Epithelial cell of esophagus (primary cell): ENCODE results near the gene ARG1.
"Not testable (repeated sequence)": the region's sequence is repeated elsewhere in the genome, so short reads cannot be mapped to it uniquely, and the experiment has no call there.

Source experiments
- DNase-seq: peaks from one replicate; pipeline ENCODE4 v3.0.0; 2010; ENCODE audit warnings: low read depth
- H3K4me3 ChIP-seq: 2 replicates; pipeline ENCODE4 v1.5.1; 2011; ENCODE audit warnings: mild to moderate bottlenecking, low read length, control low read depth
- TF ChIP-seq, protein P1 (sequence below): IDR thresholded peaks from 2 replicates; pipeline ENCODE4 v1.5.1; 2011; ENCODE audit warnings: low read depth, mild to moderate bottlenecking, low read length, control low read depth, inconsistent platforms; ENCODE audit not compliant: insufficient read depth; ENCODE audit errors: missing control alignments

ARG1 gene

GRCh38 chr6:131572686-131573415 lies at the start of gene ARG1:
Gene ARG1 (plus strand): TSS chr6:131573226. CDS start chr6:131573283, 57 bp downstream.
- H3K4me3 ChIP-seq, result no peak within 1 kb of the TSS
- no peak for DNase-seq
- TF ChIP-seq, protein P1, sequence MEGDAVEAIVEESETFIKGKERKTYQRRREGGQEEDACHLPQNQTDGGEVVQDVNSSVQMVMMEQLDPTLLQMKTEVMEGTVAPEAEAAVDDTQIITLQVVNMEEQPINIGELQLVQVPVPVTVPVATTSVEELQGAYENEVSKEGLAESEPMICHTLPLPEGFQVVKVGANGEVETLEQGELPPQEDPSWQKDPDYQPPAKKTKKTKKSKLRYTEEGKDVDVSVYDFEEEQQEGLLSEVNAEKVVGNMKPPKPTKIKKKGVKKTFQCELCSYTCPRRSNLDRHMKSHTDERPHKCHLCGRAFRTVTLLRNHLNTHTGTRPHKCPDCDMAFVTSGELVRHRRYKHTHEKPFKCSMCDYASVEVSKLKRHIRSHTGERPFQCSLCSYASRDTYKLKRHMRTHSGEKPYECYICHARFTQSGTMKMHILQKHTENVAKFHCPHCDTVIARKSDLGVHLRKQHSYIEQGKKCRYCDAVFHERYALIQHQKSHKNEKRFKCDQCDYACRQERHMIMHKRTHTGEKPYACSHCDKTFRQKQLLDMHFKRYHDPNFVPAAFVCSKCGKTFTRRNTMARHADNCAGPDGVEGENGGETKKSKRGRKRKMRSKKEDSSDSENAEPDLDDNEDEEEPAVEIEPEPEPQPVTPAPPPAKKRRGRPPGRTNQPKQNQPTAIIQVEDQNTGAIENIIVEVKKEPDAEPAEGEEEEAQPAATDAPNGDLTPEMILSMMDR, result no peak

GRCh38 chr6:131523988-131524673 lies 48.9 kb upstream of the ARG1 start:
- TF ChIP-seq, protein P1, result no peak
- no peak for DNase-seq

GRCh38 chr6:131524695-131525336 lies 48.2 kb upstream of the ARG1 start:
- TF ChIP-seq, protein P1, result no peak
- no peak overlapping the region for H3K4me3 ChIP-seq
- no peak for DNase-seq

More at GRCh38 chr6:131523988-131524673, 48.9 kb upstream of the ARG1 start:
- H3K4me3 ChIP-seq, result no peak overlapping the region

- H3K4me3 ChIP-seq, DNase-seq: not testable (repeated sequence)
Observed at GRCh38 chr6:131530936-131531335, 42.1 kb upstream of the ARG1 start.

DNA sequence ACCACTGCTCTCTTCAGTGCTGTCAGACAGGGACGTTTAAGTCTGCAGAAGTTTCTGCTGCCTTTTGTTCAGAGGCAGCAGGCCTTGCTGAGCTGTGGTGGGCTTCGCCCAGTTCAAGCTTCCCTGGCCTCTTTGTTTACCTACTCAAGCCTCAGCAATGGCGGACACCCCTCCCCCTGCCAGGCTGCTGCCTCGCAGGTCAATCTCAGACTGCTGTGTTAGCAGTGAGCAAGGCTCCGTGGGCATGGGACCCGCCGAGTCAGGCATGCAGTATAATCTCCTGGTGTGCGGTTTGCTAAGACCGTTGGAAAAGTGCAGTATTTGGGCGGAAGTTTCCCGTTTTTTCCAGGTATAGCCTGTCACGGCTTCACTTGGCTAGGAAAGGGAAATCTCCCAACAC lies 41.3 kb upstream of the ARG1 start:
- not testable (repeated sequence) for DNase-seq, H3K4me3 ChIP-seq

GRCh38 chr6:131532580-131533039 lies 40.4 kb upstream of the ARG1 start:
- H3K4me3 ChIP-seq, result no peak overlapping the region
- TF ChIP-seq, protein P1, result no peak
- peak; percentile 6 for DNase-seq

DNA sequence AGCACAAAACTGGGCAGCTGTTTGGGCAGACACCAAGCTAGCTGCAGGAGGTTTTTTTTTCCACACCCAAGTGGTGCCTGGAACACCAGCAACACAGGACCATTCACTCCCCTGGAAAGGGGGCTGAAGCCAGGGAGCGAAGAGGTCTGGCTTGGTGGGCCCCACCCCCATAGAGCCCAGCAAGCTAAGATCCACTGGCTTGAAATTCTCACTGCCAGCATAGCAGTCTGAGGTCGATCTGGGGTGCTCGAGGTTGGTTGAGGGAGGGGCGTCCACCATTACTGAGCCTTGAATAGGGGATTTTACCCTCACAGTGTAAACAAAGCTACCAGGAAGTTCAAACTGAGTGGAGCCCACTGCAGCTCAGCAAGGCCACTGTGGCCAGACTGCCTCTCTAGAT lies 34.4 kb upstream of the ARG1 start:
- DNase-seq, H3K4me3 ChIP-seq: not testable (repeated sequence)

DNA sequence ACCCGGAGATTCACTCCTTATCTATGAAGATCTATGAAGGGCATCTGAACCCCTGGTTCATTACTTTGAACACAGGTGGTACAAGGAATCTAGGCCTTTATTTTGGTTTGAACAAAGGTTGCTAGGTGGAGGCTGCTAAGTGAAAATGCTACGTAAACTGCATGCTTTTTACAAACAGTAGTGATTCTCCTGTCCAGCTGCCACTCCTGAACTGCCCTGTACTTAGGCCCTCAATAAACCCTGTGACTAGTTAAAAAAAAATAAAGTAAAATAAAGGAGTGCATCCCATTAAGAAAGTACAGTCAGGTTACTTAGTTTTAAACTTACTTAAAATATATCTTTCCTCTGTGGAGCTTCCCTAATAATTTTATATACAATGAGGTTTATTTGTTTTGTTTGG lies 27.7 kb upstream of the ARG1 start:
- TF ChIP-seq, protein P1, result no peak
- no peak for DNase-seq
- no peak overlapping the region for H3K4me3 ChIP-seq
